ENCODE measurements around the gene MALRD1.

Gene MALRD1

GRCh38 chr10:19142967-19143366 is 94.4 kb downstream of the MALRD1 start:
- TF ChIP-seq TAF1 (IDR thresholded peaks at IDR 0.05; ENCODE audit: borderline replicate concordance, insufficient read depth, low read length) (no peak), POLR2AphosphoS5 (IDR thresholded peaks at IDR 0.05; ENCODE audit: low read depth, low read length) (no peak), FOXP2 (optimal IDR thresholded peaks at IDR 0.05; ENCODE audit: borderline replicate concordance, extremely low read depth, extremely low read length, insufficient read depth) (no peak), SIN3A (IDR thresholded peaks at IDR 0.05; ENCODE audit: borderline replicate concordance, insufficient read depth, low read length) (no peak), REST (IDR thresholded peaks at IDR 0.05; ENCODE audit: insufficient read depth in 1 of 2, low read depth in 2 of 2, low read length in 2 of 2) (no peak)

DNA sequence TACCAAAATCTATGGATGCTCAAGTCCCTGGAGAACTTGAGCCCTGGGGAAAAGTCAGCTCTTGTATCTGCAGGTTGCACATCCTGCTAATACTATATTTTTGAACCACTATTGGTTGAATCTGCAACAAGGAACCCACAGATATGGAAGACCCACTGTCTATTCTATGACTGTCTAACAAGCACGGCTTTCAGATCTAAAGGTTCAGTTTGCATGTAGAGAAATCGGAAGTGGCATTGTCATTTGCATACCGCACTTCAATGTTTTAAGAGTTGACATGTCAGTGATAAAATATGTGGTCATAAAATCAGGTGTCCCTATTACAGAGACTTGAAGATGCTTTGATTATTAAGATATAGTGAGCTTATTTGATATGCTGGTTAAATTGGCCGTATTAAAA is 95.6 kb downstream of the MALRD1 start:
- no peak for TF ChIP-seq SIN3A (IDR thresholded peaks at IDR 0.05; ENCODE audit: borderline replicate concordance, insufficient read depth, low read length)
- TF ChIP-seq FOXP2 (optimal IDR thresholded peaks at IDR 0.05; ENCODE audit: borderline replicate concordance, extremely low read depth, extremely low read length, insufficient read depth): no peak
- TF ChIP-seq TAF1 (IDR thresholded peaks at IDR 0.05; ENCODE audit: borderline replicate concordance, insufficient read depth, low read length): no peak
- TF ChIP-seq POLR2AphosphoS5 (IDR thresholded peaks at IDR 0.05; ENCODE audit: low read depth, low read length): no peak
- no peak for TF ChIP-seq REST (IDR thresholded peaks at IDR 0.05; ENCODE audit: insufficient read depth in 1 of 2, low read depth in 2 of 2, low read length in 2 of 2)

GRCh38 chr10:19154375-19154774 is 105.8 kb downstream of the MALRD1 start:
- no peak for TF ChIP-seq REST (IDR thresholded peaks at IDR 0.05; ENCODE audit: insufficient read depth in 1 of 2, low read depth in 2 of 2, low read length in 2 of 2)
- no peak for TF ChIP-seq FOXP2 (optimal IDR thresholded peaks at IDR 0.05; ENCODE audit: borderline replicate concordance, extremely low read depth, extremely low read length, insufficient read depth)
- TF ChIP-seq TAF1 (IDR thresholded peaks at IDR 0.05; ENCODE audit: borderline replicate concordance, insufficient read depth, low read length): no peak
- TF ChIP-seq SIN3A (IDR thresholded peaks at IDR 0.05; ENCODE audit: borderline replicate concordance, insufficient read depth, low read length): no peak
- no peak for TF ChIP-seq POLR2AphosphoS5 (IDR thresholded peaks at IDR 0.05; ENCODE audit: low read depth, low read length)

GRCh38 chr10:19158358-19158757 is 109.8 kb downstream of the MALRD1 start:
- TF ChIP-seq TAF1 (IDR thresholded peaks at IDR 0.05; ENCODE audit: borderline replicate concordance, insufficient read depth, low read length): no peak
- TF ChIP-seq SIN3A (IDR thresholded peaks at IDR 0.05; ENCODE audit: borderline replicate concordance, insufficient read depth, low read length): no peak
- no peak for TF ChIP-seq FOXP2 (optimal IDR thresholded peaks at IDR 0.05; ENCODE audit: borderline replicate concordance, extremely low read depth, extremely low read length, insufficient read depth)
- TF ChIP-seq REST (IDR thresholded peaks at IDR 0.05; ENCODE audit: insufficient read depth in 1 of 2, low read depth in 2 of 2, low read length in 2 of 2): no peak
- no peak for TF ChIP-seq POLR2AphosphoS5 (IDR thresholded peaks at IDR 0.05; ENCODE audit: low read depth, low read length)

DNA sequence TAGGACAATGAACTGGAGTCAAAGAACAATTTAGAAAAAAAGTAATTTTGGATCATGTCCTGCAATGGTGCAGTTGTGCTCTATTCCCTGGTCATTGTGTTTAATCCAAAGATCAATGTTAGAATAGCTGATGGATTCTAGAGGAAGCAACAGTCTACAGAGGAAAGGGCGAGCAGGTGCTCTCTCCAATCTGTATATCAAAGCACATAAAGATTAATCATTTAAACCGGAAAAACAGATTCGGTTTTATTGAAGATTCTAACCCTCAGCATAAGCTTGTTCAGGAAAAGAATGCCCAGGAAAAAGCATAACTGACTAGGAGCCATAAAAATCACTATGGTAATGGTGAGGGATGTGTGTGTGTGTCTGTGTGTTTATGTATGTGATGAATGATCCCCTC is 110.3 kb downstream of the MALRD1 start:
- TF ChIP-seq SIN3A (IDR thresholded peaks at IDR 0.05; ENCODE audit: borderline replicate concordance, insufficient read depth, low read length): no peak
- TF ChIP-seq TAF1 (IDR thresholded peaks at IDR 0.05; ENCODE audit: borderline replicate concordance, insufficient read depth, low read length): no peak
- no peak for TF ChIP-seq FOXP2 (optimal IDR thresholded peaks at IDR 0.05; ENCODE audit: borderline replicate concordance, extremely low read depth, extremely low read length, insufficient read depth)
- TF ChIP-seq REST (IDR thresholded peaks at IDR 0.05; ENCODE audit: insufficient read depth in 1 of 2, low read depth in 2 of 2, low read length in 2 of 2): no peak
- TF ChIP-seq POLR2AphosphoS5 (IDR thresholded peaks at IDR 0.05; ENCODE audit: low read depth, low read length): no peak

All from PFSK-1 (cell line).